Vagina (tissue), 2 donors: ENCODE results near the gene EPB41L2. TPM values are rescaled to one million over a fixed set of nuclear protein-coding genes. Genes with fewer than 3 reads are reported as not detected.

Source experiments
- DNase-seq, 2 donors: peaks; one replicate each; pipeline ENCODE4 v3.0.0-alpha.2; 2017; ENCODE audit errors: extremely low spot score in 2 of 2
- H3K27ac ChIP-seq: fragments of 200-600 bp; sonication (generic); one replicate; pipeline ENCODE4 v1.5.1; 2019
- H3K27me3 ChIP-seq: fragments of 200-600 bp; sonication (generic); one replicate; pipeline ENCODE4 v1.5.1; 2019
- H3K36me3 ChIP-seq, 2 donors: fragments of 200-600 bp; sonication (generic); one replicate each; pipeline ENCODE4 v1.5.1; 2017 to 2019
- H3K4me1 ChIP-seq: fragments of 200-600 bp; sonication (generic); one replicate; pipeline ENCODE4 v1.5.1; 2019
- H3K4me3 ChIP-seq, 2 donors: fragments of 200-600 bp; sonication (generic); 1 replicate in 1 of 2; 2 replicates in 1 of 2; pipeline ENCODE4 v1.5.1; 2016 to 2019
- H3K9me3 ChIP-seq: fragments of 200-600 bp; sonication (generic); one replicate; pipeline ENCODE4 v1.5.1; 2019
- POLR2A ChIP-seq, 2 donors: fragments of 450-650 bp; IDR thresholded peaks; one replicate each; pipeline ENCODE4 v1.6.1; 2017; ENCODE audit warnings: antibody characterized with exemption in 2 of 2, mild to moderate bottlenecking in 2 of 2, moderate library complexity in 2 of 2
- POLR2AphosphoS5 ChIP-seq, 2 donors: sonication (generic); formaldehyde crosslinking; IDR thresholded peaks; one replicate each; pipeline ENCODE4 v1.9.0; 2017; ENCODE audit warnings: antibody characterized with exemption in 2 of 2, mild to moderate bottlenecking in 2 of 2, low read depth in 1 of 2; ENCODE audit not compliant: insufficient read depth in 1 of 2
- intact Hi-C: fragments of 100-400 bp; cut with DNase I; formaldehyde crosslinking; loops from one replicate; pipeline ENCODE4 v1.15.1; 2023
- total RNA-seq: library from RNA; depleted of rRNA; stranded (reverse); fragments of >200 nt; gene quantifications from one replicate; pipeline ENCODE4 v1.2.3, GENCODE V29; 2016
- TF ChIP-seq, protein P1 (sequence below), 3 experiments: fragments of 450-650 bp in 2 of 3; fragments of 200-600 bp in 1 of 3; sonication (generic) in 1 of 3; IDR thresholded peaks; one replicate each; pipeline ENCODE4 v1.5.1; 2017 to 2019; ENCODE audit warnings: antibody characterized with exemption in 3 of 3, mild to moderate bottlenecking in 2 of 3, moderate library complexity in 2 of 3

Gene EPB41L2
- total RNA-seq, 1 donor from 2014 or later = 96.7 TPM

DNA sequence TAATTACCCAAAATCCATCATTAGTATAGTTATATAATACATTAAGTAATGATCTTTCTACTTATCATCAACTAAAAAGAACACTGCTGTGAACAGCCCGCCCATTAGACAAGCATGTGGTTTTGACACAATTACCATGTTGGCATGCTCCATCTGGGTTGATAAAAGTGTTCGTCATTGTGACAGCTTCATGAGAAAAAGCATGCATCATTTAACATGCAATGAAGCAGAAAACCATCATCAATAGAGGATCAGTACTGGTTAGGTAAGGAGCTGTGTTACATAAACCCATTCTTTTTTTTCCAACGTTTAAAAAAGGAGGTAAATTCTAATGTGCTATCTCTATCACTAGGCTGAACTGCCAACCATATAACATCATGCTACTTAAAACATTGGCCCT is 101.9 kb downstream of the EPB41L2 start:
- no peak for DNase-seq
- intact Hi-C loops = no loop called here
- TF ChIP-seq POLR2A (IDR thresholded peaks at IDR 0.05) (no peak), POLR2AphosphoS5 (IDR thresholded peaks at IDR 0.05; ENCODE audit: insufficient read depth in 1 of 2, low read depth in 1 of 2) (no peak)
- TF ChIP-seq, protein P1, sequence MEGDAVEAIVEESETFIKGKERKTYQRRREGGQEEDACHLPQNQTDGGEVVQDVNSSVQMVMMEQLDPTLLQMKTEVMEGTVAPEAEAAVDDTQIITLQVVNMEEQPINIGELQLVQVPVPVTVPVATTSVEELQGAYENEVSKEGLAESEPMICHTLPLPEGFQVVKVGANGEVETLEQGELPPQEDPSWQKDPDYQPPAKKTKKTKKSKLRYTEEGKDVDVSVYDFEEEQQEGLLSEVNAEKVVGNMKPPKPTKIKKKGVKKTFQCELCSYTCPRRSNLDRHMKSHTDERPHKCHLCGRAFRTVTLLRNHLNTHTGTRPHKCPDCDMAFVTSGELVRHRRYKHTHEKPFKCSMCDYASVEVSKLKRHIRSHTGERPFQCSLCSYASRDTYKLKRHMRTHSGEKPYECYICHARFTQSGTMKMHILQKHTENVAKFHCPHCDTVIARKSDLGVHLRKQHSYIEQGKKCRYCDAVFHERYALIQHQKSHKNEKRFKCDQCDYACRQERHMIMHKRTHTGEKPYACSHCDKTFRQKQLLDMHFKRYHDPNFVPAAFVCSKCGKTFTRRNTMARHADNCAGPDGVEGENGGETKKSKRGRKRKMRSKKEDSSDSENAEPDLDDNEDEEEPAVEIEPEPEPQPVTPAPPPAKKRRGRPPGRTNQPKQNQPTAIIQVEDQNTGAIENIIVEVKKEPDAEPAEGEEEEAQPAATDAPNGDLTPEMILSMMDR (IDR thresholded peaks at IDR 0.05) = no peak

DNA sequence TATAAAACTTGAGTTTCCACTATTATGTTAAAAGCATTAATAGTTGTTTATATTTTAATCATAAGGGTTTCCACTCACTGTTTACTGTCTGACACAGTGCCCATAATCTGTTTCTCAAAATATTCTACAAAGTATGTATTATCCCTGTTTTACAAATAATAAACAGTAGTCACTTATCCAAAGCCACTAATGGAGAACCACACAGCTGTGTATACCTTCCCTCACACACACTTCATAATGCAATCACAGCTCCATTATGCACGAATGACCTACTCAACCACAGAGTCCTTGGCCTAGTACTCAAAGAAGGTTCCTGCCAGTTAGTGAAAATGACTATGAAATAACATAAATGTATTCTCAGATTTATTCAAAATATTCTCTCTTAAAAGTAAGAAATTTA is 103.1 kb downstream of the EPB41L2 start:
- intact Hi-C loops = no loop called here
- no peaks in the 10 kb centered on the region for H3K27me3 ChIP-seq
- no peak for DNase-seq
- H3K36me3 ChIP-seq = no peaks in the 10 kb centered on the region
- no peak overlapping the region for H3K4me3 ChIP-seq
- H3K4me1 ChIP-seq = no peaks in the 10 kb centered on the region
- H3K9me3 ChIP-seq = no peaks in the 10 kb centered on the region
- H3K27ac ChIP-seq = no peak overlapping the region
- TF ChIP-seq, protein P1 (IDR thresholded peaks at IDR 0.05) = no peak
- TF ChIP-seq POLR2A (IDR thresholded peaks at IDR 0.05) (no peak), POLR2AphosphoS5 (IDR thresholded peaks at IDR 0.05; ENCODE audit: insufficient read depth in 1 of 2, low read depth in 1 of 2) (no peak)

More for the DNA sequence above, 101.9 kb downstream of the EPB41L2 start:
- Histone ChIP-seq H3K9me3 (no peaks in the 10 kb centered on the region), H3K27me3 (no peaks in the 10 kb centered on the region), H3K4me1 (peaks cover under 1% of the 10 kb centered on the region), H3K27ac (no peak overlapping the region), H3K4me3 (no peak overlapping the region), H3K36me3 (no peaks in the 10 kb centered on the region)

DNA sequence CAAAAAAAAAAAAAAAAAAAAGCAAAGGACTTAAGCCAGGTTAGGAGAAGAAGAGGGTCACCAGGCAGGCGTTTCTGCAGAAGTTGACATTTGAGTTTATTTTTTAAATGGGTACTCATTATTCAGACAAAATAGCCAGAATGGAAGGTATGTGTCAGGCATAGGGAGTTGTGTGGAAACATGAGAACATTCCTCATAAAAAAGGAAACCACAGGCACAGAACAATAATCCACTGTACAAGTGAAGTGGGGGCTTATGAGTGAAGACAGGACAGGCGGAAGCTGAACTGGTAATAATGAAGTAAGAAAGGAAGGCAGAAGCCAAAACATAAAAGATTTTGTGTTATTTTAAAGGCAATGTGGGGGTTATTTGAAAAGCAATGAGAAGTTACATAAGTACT is 104.6 kb downstream of the EPB41L2 start:
- TF ChIP-seq POLR2AphosphoS5 (IDR thresholded peaks at IDR 0.05; ENCODE audit: insufficient read depth in 1 of 2, low read depth in 1 of 2) (no peak), POLR2A (IDR thresholded peaks at IDR 0.05) (no peak)
- TF ChIP-seq, protein P1 (IDR thresholded peaks at IDR 0.05) = no peak
- Histone ChIP-seq H3K27ac (no peak overlapping the region), H3K36me3 (no peaks in the 10 kb centered on the region), H3K27me3 (no peaks in the 10 kb centered on the region), H3K4me3 (no peak overlapping the region), H3K4me1 (no peaks in the 10 kb centered on the region), H3K9me3 (no peaks in the 10 kb centered on the region)
- no peak for DNase-seq
- intact Hi-C loops = no loop called here

DNA sequence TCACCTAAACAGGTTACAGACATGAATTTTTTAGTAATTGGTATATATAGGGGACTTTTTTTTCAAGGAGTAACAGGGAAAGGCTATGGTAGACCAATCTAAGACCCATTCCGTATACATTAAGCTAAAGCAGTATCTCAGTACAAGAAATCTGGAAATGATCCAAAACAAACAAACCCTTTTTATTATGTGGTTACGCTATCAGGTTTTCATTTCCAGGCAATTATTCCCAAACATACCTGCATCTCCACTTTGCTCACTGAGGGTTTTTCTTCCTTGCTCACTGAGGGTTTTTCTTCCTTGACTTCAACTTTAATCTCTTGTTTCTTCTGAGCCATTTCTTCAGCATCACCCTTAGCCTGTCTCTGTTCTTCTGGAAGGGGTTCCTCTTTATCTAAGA is 107.3 kb downstream of the EPB41L2 start:
- H3K36me3 ChIP-seq = no peaks in the 10 kb centered on the region
- H3K4me3 ChIP-seq = no peak overlapping the region
- intact Hi-C loops = no loop called here
- H3K27ac ChIP-seq = no peak overlapping the region
- DNase-seq = no peak
- no peaks in the 10 kb centered on the region for H3K27me3 ChIP-seq
- TF ChIP-seq, protein P1 (IDR thresholded peaks at IDR 0.05) = no peak
- TF ChIP-seq POLR2AphosphoS5 (IDR thresholded peaks at IDR 0.05; ENCODE audit: insufficient read depth in 1 of 2, low read depth in 1 of 2) = no peak
- TF ChIP-seq POLR2A (IDR thresholded peaks at IDR 0.05) = no peak
- H3K9me3 ChIP-seq = no peaks in the 10 kb centered on the region
- no peaks in the 10 kb centered on the region for H3K4me1 ChIP-seq

DNA sequence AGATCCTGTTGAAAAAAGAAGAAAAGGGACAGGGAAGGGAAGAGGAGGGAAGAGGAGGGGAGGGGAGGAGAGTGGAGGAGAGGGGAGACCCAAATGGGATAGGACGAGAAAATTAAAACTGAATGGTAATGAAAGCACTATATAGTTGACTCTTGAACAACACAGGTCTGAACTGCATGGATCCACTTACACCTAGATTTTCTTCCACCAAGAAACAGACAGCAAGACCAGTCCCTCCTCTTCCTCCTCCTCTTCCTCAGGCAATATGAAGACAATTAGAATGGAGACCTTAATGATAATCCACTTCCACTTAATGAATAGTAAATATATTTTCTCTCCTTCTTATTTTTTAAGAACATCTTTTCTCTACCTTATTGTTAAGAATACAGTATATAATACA is 113.5 kb downstream of the EPB41L2 start:
- intact Hi-C loops = no loop called here
- Histone ChIP-seq H3K4me3 (no peak overlapping the region), H3K9me3 (no peaks in the 10 kb centered on the region), H3K27me3 (no peaks in the 10 kb centered on the region), H3K4me1 (no peaks in the 10 kb centered on the region), H3K27ac (no peak overlapping the region), H3K36me3 (no peaks in the 10 kb centered on the region)
- no peak for DNase-seq
- no peak for TF ChIP-seq POLR2AphosphoS5 (IDR thresholded peaks at IDR 0.05; ENCODE audit: insufficient read depth in 1 of 2, low read depth in 1 of 2)
- TF ChIP-seq POLR2A (IDR thresholded peaks at IDR 0.05) = no peak
- TF ChIP-seq, protein P1 (IDR thresholded peaks at IDR 0.05) = no peak
